Mesothelial cell of epicardium (in vitro differentiated cells): Measurements from ENCODE around the gene PPP1R2. TPM values are rescaled to one million over a fixed set of nuclear protein-coding genes. Genes with fewer than 3 reads are reported as not detected.
A peak's percentile ranks its signal among the peaks of the same experiment; 100 is the strongest.

Source experiments
- DNase-seq, 2 experiments: peaks; one replicate each; pipeline ENCODE4 v3.0.0; 2021; ENCODE audit warnings: low spot score in 2 of 2; ENCODE audit not compliant: unreplicated experiment in 2 of 2
- H3K27ac Mint-ChIP-seq: 2 replicates; pipeline ENCODE4 v1.8.0; 2021; ENCODE audit warnings: mixed read lengths
- H3K27me3 Mint-ChIP-seq: 2 replicates; pipeline ENCODE4 v1.8.0; 2021; ENCODE audit warnings: low read depth, mixed read lengths
- H3K36me3 Mint-ChIP-seq: 2 replicates; pipeline ENCODE4 v1.8.0; 2021; ENCODE audit warnings: mixed read lengths
- H3K4me1 Mint-ChIP-seq: 2 replicates; pipeline ENCODE4 v1.8.0; 2021; ENCODE audit warnings: mixed read lengths
- H3K4me3 Mint-ChIP-seq: 2 replicates; pipeline ENCODE4 v1.8.0; 2021; ENCODE audit warnings: mild to moderate bottlenecking, moderate library complexity, mixed read lengths
- H3K9me3 Mint-ChIP-seq: 2 replicates; pipeline ENCODE4 v1.8.0; 2021; ENCODE audit warnings: mixed read lengths
- total RNA-seq: library from RNA; stranded (reverse); gene quantifications from 3 replicates; pipeline ENCODE4 v1.2.1, GENCODE V29; 2021
- TF ChIP-seq, protein P1 (sequence below): fragments of 200-600 bp; sonication (generic); IDR thresholded peaks from one replicate; pipeline ENCODE4 v1.5.0; 2021; ENCODE audit warnings: antibody characterized with exemption; ENCODE audit not compliant: unreplicated experiment

PPP1R2 gene
- total RNA-seq, 1 donor from 2014 or later = 27.4 TPM

DNA sequence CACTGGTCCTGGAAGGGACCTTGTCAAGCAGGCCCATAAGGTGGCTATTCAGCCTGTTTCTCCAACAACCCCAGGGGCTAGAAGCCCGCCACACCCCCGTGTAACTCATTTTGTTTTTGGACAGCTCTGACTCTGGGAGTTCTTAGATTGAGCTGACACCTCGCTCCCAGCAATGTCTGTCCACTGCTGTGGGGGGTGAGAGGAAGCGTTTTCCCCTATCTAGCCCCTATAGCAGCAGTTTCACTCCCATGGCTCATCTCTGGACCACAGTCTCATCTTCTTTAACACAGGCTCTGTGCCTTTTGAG is 1.1 kb upstream of the PPP1R2 start:
- no peaks in the 10 kb centered on the region for H3K27me3 Mint-ChIP-seq
- H3K4me1 Mint-ChIP-seq = peaks cover 65% of the 10 kb centered on the region
- no peak for DNase-seq
- peak overlapping the region; percentile 86 for H3K4me3 Mint-ChIP-seq
- peak overlapping the region; percentile 78 for H3K27ac Mint-ChIP-seq
- no peaks in the 10 kb centered on the region for H3K36me3 Mint-ChIP-seq
- TF ChIP-seq, protein P1, sequence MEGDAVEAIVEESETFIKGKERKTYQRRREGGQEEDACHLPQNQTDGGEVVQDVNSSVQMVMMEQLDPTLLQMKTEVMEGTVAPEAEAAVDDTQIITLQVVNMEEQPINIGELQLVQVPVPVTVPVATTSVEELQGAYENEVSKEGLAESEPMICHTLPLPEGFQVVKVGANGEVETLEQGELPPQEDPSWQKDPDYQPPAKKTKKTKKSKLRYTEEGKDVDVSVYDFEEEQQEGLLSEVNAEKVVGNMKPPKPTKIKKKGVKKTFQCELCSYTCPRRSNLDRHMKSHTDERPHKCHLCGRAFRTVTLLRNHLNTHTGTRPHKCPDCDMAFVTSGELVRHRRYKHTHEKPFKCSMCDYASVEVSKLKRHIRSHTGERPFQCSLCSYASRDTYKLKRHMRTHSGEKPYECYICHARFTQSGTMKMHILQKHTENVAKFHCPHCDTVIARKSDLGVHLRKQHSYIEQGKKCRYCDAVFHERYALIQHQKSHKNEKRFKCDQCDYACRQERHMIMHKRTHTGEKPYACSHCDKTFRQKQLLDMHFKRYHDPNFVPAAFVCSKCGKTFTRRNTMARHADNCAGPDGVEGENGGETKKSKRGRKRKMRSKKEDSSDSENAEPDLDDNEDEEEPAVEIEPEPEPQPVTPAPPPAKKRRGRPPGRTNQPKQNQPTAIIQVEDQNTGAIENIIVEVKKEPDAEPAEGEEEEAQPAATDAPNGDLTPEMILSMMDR = no peak
- no peaks in the 10 kb centered on the region for H3K9me3 Mint-ChIP-seq

DNA sequence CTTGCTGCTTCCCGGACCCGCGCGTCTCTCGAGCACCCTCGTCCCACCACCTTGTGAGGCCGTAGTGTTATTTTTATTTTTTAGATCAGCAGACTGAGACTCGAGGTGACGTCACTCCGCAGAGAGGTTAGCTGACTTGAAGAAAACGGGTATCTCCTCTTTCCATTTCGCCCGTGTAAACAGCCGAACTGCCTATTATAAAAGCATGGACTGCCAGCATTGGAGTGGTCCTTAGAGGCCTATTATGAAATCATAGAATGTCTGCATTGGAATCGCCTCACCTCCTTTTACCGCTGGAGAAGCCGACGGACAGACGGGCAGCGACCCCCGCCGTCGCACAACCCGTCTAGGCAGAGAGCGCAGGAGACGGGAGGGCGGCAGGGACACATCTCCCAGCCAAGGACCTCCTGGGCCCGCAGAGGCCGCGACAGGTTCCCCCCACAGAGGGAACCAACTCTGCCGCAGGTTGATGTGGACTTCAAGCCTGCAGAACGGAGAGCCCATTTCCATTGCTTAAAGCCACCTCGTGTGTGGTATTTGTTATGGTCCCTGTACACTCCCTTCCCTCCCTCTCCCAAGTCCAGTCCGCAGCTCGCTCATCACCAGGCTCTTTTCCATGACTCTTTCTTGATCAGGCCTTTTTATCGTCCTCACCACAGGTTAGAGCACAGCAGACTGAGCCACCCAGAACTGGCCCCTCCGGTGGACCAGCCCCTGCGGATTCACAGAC is 540 bp upstream of the PPP1R2 start:
- TF ChIP-seq, protein P1 = no peak
- Mint-ChIP-seq H3K4me1 (peaks cover 64% of the 10 kb centered on the region), H3K9me3 (no peaks in the 10 kb centered on the region), H3K36me3 (no peaks in the 10 kb centered on the region), H3K27me3 (no peaks in the 10 kb centered on the region), H3K4me3 (peak overlapping the region; percentile 86), H3K27ac (peak overlapping the region; percentile 78)
- DNase-seq = peak in 1 of 2 experiments; percentile 56

DNA sequence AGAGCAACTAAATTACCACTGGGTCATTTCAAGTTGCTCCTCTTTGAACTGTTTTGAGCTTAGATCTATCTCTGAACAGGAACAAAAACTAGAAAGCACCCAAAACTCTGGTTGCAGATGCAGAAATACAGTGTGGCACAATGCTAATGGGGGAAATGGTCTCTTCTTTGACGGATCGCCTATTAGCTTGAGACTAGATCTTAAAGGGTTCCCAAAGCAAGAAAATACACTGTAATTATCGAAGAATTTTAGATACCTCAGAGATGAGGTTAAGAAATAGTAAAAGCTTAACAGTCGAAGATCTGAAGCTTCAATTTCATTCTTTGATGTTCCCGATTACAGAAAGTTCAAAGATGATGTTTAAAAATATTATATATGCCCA is 818 bp downstream of the PPP1R2 start:
- Mint-ChIP-seq H3K9me3 (no peaks in the 10 kb centered on the region), H3K4me3 (peak overlapping the region; percentile 86), H3K27ac (peak overlapping the region; percentile 80), H3K36me3 (no peaks in the 10 kb centered on the region), H3K4me1 (peaks cover 53% of the 10 kb centered on the region), H3K27me3 (no peaks in the 10 kb centered on the region)
- TF ChIP-seq, protein P1 = no peak
- DNase-seq = no peak

DNA sequence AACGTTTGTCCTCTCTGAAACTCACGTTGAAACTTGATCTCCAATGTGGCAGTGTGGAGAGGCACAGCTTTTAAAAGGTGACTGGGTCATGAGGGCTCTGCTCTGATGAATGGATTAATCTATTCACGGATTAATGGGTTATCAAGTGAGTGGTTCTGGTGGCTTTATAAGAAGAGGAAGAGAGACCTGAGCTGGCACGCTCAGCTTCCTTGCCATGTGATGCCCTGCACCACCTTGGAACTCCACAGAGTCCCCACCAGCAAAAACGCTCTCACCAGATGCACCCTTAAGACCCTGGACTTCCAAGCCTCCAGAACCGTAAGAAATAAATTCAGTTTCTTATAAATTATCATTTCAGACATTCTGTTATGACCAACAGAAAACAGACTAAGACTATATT is 2.6 kb downstream of the PPP1R2 start:
- DNase-seq = no peak
- peaks cover under 1% of the 10 kb centered on the region for H3K36me3 Mint-ChIP-seq
- no peaks in the 10 kb centered on the region for H3K9me3 Mint-ChIP-seq
- H3K27ac Mint-ChIP-seq = no peak overlapping the region
- peaks cover 42% of the 10 kb centered on the region for H3K4me1 Mint-ChIP-seq
- H3K4me3 Mint-ChIP-seq = peak overlapping the region; percentile 21
- H3K27me3 Mint-ChIP-seq = no peaks in the 10 kb centered on the region
- TF ChIP-seq, protein P1 = no peak

DNA sequence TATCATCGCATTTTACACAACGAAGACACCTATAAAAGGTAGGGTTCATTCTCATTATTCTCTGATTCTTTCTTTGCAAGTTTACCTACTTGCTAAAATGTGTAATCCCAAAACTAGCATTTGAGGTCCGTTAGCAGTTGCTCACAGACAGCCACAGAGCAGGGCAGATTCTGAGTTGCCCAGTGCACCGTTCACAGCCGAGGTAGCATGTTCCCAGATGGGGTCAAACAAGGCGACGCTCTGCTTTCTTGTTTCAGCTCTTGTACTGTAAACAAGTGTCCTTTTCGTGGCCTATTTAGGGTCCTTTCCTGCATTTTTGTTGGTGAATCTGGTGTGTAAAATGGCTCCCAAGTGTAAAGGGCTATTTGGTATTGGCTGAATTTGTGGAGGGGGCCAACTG is 3.1 kb downstream of the PPP1R2 start:
- Mint-ChIP-seq H3K36me3 (peaks cover 6% of the 10 kb centered on the region), H3K4me3 (peak overlapping the region; percentile 24), H3K4me1 (peaks cover 43% of the 10 kb centered on the region), H3K27ac (no peak overlapping the region), H3K27me3 (no peaks in the 10 kb centered on the region), H3K9me3 (no peaks in the 10 kb centered on the region)
- no peak for DNase-seq
- TF ChIP-seq, protein P1 = no peak
